ENCODE measurements around the gene PLXNA4. TPM values are rescaled to one million over a fixed set of nuclear protein-coding genes. Genes with fewer than 3 reads are reported as not detected.

PLXNA4 gene
- polyA plus RNA-seq, 1 donor (not counting 4 experiments of a cell fraction or from before 2014, with no cell fraction given), result 0.01 TPM

DNA sequence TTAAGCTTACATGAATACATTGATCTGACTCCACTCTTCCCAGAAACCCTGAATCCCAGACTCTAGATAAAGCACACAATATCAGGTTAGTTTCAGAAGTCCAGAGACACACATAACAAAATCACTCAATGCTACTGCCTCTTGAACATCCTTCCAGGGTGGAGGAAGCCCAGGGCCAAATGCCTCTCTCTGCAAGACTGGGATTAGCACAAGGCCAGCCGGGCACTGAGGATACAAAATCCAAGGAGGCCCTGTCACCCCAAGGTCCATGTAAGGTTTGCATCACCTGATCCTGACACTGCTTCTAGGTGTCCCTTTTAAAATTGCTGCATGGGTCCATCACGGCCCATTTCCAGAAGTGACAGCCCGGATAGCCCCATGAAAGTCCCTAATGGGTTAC is 2.6 kb upstream of the PLXNA4 start:
- FAIRE-seq, result no peak
- Histone ChIP-seq H3K79me2 (ENCODE audit: control insufficient read depth, insufficient read depth, low read length) (no peaks in the 10 kb centered on the region), H3K4me1 (ENCODE audit: control insufficient read depth, extremely low read depth, insufficient read depth, low read length) (peaks cover 3% of the 10 kb centered on the region), H3K4me3 (ENCODE audit: control insufficient read depth in 2 of 3, extremely low read depth in 1 of 3, insufficient read depth in 2 of 3, low read depth in 1 of 3, low read length in 3 of 3) (no peak overlapping the region), H4K20me1 (ENCODE audit: control insufficient read depth, extremely low read depth, insufficient read depth, low read length) (no peaks in the 10 kb centered on the region), H3K27me3 (ENCODE audit: control insufficient read depth, extremely low read depth, insufficient read depth, low read length) (peaks cover 65% of the 10 kb centered on the region), H3K9me3 (ENCODE audit: control insufficient read depth, low read depth, low read length) (no peaks in the 10 kb centered on the region), H3K4me2 (ENCODE audit: control insufficient read depth, extremely low read depth, insufficient read depth, low read depth, low read length) (no peak overlapping the region), H3K36me3 (ENCODE audit: control insufficient read depth in 2 of 2, extremely low read depth in 1 of 2, insufficient read depth in 2 of 2, low read length in 2 of 2) (no peaks in the 10 kb centered on the region), H3K9me1 (ENCODE audit: control insufficient read depth, extremely low read depth, insufficient read depth, low read length) (no peaks in the 10 kb centered on the region), H2AFZ (ENCODE audit: control insufficient read depth, low read length) (no peak overlapping the region), H3K27ac (ENCODE audit: control insufficient read depth, insufficient read depth, low read length) (no peak overlapping the region), H3K9ac (ENCODE audit: control insufficient read depth, extremely low read depth, insufficient read depth, low read length) (no peak overlapping the region)
- dilution Hi-C loops (cut with MboI; ENCODE audit: extremely low pct_ligation_motif_present, low sequenced_read_pairs), result no loop called here
- no peak for DNase-seq (ENCODE audit: low read depth, low spot score)
- no peak for TF ChIP-seq CTCF (optimal IDR thresholded peaks at IDR 0.05 in 1 of 3, IDR thresholded peaks at IDR 0.05 in 1 of 3, conservative IDR thresholded peaks at IDR 0.05 in 1 of 3; ENCODE audit: extremely low read depth in 1 of 3, insufficient read depth in 2 of 3, low read length in 3 of 3)
- no peak for TF ChIP-seq EZH2 (IDR thresholded peaks at IDR 0.05; ENCODE audit: low read length)

DNA sequence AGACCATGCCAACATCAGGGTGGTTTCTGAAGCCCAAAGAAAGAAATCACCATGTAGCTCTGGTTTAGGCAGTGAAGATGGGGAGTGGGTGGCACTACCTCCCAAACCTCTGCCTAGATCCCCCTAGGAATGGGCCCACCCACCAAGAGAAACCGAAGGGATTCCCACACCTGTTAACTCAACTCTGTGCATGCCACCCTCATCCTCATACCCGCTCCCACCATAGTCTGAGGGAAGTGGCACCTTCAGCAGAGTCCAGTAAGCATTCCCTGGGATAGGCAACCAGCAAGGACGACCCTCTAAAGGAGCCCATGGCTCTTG is 1.7 kb upstream of the PLXNA4 start:
- peak; percentile 1 for TF ChIP-seq EZH2 (IDR thresholded peaks at IDR 0.05; ENCODE audit: low read length)
- TF ChIP-seq CTCF (optimal IDR thresholded peaks at IDR 0.05 in 1 of 3, IDR thresholded peaks at IDR 0.05 in 1 of 3, conservative IDR thresholded peaks at IDR 0.05 in 1 of 3; ENCODE audit: extremely low read depth in 1 of 3, insufficient read depth in 2 of 3, low read length in 3 of 3), result no peak
- Histone ChIP-seq H3K4me1 (ENCODE audit: control insufficient read depth, extremely low read depth, insufficient read depth, low read length) (peaks cover 3% of the 10 kb centered on the region), H3K27me3 (ENCODE audit: control insufficient read depth, extremely low read depth, insufficient read depth, low read length) (peaks cover 72% of the 10 kb centered on the region), H3K9ac (ENCODE audit: control insufficient read depth, extremely low read depth, insufficient read depth, low read length) (no peak overlapping the region), H3K36me3 (ENCODE audit: control insufficient read depth in 2 of 2, extremely low read depth in 1 of 2, insufficient read depth in 2 of 2, low read length in 2 of 2) (no peaks in the 10 kb centered on the region), H4K20me1 (ENCODE audit: control insufficient read depth, extremely low read depth, insufficient read depth, low read length) (no peaks in the 10 kb centered on the region), H3K79me2 (ENCODE audit: control insufficient read depth, insufficient read depth, low read length) (no peaks in the 10 kb centered on the region), H3K4me2 (ENCODE audit: control insufficient read depth, extremely low read depth, insufficient read depth, low read depth, low read length) (no peak overlapping the region), H3K27ac (ENCODE audit: control insufficient read depth, insufficient read depth, low read length) (no peak overlapping the region), H3K9me3 (ENCODE audit: control insufficient read depth, low read depth, low read length) (no peaks in the 10 kb centered on the region), H2AFZ (ENCODE audit: control insufficient read depth, low read length) (no peak overlapping the region), H3K4me3 (ENCODE audit: control insufficient read depth in 2 of 3, extremely low read depth in 1 of 3, insufficient read depth in 2 of 3, low read depth in 1 of 3, low read length in 3 of 3) (no peak overlapping the region), H3K9me1 (ENCODE audit: control insufficient read depth, extremely low read depth, insufficient read depth, low read length) (no peaks in the 10 kb centered on the region)
- dilution Hi-C loops (cut with MboI; ENCODE audit: extremely low pct_ligation_motif_present, low sequenced_read_pairs), result no loop called here
- FAIRE-seq (no peak), DNase-seq (ENCODE audit: low read depth, low spot score) (no peak)

All from keratinocyte (primary cell).